GM18873 (cell line): ENCODE data around the gene SHH.

Source experiments
- ATAC-seq: cut with Tn5 transposase; IDR thresholded peaks from one replicate; pipeline ENCODE4 v1.9.1; 2021; ENCODE audit warnings: mild to moderate bottlenecking, moderate library complexity, moderate number of reproducible peaks; ENCODE audit not compliant: unreplicated experiment, low FRiP score

The SHH gene

GRCh38 chr7:155795401-155795800 is 16.9 kb downstream of the SHH start:
- no peak for ATAC-seq

DNA sequence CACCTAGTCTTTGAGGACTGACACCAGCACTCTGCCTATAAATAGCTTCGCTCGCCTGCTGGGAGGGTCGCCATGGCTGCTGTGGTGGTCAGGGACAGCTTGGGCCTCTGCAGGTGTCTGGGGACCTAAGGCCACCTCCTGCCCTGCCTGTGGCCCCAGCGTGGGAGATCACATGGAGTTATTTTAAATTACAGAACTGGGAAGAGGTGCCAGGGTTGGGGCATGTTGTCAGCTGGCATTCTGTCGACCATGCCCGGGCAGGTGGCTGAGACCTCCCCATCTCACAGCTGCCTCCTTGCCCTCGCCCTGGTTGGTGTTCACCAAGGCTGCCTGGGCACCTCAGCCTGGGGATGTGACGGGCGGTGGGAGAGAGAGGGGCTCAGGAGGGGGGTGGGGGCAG is 18.1 kb downstream of the SHH start:
- no peak for ATAC-seq

DNA sequence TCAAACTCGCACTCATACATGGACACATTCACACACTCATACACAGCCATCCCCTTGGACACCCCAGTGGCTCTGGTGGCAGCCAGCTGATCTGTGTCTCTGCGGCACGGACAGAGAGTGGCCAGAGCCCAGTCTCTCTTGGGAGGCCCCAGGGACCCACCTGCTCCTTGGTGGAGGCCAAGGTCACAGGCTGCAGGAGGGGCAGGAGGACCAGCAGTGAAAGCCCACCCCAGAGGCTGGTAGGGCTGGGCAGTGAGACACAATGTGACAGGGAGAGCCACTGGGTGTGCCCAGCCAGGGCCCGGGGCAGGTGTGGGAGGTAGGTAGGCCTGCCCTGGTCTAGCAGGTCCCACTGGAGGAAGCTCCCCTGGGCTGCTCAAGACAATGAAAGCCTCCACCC is 18.5 kb downstream of the SHH start:
- no peak for ATAC-seq

- no peak for ATAC-seq
Measured at GRCh38 chr7:155792999-155793560, 19.2 kb downstream of the SHH start.

GRCh38 chr7:155792315-155792960 is 19.8 kb downstream of the SHH start:
- no peak for ATAC-seq

DNA sequence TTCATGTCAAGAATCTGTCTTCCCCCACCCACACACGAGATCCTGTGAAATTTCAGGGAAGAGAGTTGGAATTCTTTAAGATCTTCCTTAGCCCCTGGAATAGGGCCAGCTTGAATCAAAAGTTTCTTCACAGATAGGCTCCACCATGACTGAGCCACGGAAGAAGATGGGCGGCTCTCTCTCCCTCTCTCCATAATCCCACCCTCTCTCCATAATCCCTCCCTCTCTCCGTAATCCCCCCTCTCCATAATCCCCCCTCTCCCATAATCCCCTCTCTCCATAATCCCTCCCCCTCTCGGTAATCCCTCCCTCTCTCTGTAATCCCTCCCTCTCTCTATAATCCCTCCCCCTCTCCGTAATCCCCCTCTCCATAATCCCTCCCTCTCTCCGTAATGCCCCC is 20.4 kb downstream of the SHH start:
- no peak for ATAC-seq

DNA sequence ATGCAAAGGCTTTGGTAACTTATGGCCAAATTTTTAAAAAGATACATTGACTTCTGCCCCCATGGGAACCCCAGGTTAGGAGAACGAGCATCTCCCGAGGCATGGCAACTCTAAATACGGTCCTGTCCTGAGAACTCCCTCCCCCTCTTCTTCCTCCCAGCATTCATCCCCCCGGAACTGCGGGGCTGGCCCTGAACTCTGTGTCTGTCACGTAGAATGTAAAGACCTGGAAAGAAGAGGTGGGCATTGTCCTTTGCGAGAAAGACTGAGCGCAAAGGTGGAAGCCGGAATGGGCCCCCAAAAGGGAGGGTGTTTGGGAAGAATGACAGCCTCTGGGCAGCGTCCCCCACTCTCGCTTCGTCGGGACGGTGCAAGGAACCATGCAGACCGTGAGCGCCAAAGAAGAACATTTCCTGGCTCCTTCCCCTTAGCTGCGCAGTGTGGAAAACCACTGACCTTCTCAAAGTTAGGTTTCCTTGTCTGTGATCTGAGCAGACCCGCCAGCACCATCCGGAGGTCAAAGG is 21.0 kb downstream of the SHH start:
- no peak for ATAC-seq

GRCh38 chr7:155790666-155791065 is 21.6 kb downstream of the SHH start:
- ATAC-seq, result no peak

DNA sequence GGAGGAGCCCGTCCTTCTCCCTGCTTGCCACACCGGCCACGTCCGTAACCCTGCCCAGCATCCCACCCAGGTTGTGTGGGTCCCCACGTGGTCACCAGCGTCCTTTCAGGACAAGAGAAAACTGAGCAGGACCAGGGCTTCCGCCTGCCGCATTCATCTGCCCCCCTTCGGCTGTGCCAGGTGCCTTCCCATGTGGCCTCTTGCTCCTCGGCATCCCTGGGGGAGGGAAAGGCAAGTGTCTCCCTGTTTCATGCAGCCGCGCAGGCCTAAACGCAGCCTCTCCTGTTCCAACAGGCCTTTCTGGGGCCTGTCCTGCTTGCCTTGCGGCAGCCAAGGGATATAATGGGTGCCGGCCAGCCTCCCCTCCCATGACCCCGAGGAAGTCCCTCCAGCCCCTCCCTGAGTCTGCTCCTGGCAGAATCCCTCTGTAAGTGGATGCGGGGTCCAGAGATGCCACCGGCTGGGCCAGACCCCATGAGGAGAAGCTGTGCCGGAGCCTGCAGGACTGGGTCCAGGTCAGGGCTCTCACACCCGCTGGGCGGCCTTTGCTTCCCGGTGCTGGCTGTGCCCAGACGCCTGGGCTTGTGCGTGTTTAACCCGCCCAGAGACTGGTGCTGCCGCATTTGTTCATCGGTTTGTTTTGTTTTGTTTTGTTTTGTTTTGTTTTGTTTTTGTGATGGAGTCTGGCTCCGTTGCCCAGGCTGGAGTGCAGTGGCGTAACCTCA is 23.1 kb downstream of the SHH start:
- no peak for ATAC-seq

DNA sequence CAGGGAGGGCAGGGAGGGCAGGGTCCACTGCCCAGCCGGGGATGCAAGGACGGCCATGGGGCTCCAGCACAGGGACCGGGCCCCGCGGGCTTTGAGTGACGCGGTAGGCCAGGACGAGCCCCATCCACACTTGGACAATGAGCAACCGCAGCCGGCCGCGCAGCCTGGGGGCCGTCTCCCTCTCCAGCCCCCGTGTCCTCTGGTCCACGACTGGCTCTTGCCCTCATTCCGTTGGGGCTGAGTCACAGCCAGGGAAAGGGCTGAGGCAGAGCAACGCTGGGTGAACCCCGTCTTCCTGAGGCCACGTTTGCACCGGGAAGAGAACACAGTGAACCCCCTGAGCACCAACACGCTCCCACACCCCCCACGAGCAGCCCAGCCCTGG is 23.7 kb downstream of the SHH start:
- ATAC-seq, result no peak

- ATAC-seq, result no peak
Measured at GRCh38 chr7:155787171-155787851, 25.0 kb downstream of the SHH start.

- no peak for ATAC-seq
Measured at GRCh38 chr7:155786491-155786890, 25.8 kb downstream of the SHH start.

GRCh38 chr7:155785536-155785935 is 26.7 kb downstream of the SHH start:
- no peak for ATAC-seq

GRCh38 chr7:155782466-155782865 is 29.8 kb downstream of the SHH start:
- no peak for ATAC-seq

GRCh38 chr7:155781433-155781832 is 30.8 kb downstream of the SHH start:
- no peak for ATAC-seq

- no peak for ATAC-seq
Measured at GRCh38 chr7:155780884-155781283, 31.4 kb downstream of the SHH start.

- no peak for ATAC-seq
Measured at GRCh38 chr7:155778349-155778748, 33.9 kb downstream of the SHH start.

DNA sequence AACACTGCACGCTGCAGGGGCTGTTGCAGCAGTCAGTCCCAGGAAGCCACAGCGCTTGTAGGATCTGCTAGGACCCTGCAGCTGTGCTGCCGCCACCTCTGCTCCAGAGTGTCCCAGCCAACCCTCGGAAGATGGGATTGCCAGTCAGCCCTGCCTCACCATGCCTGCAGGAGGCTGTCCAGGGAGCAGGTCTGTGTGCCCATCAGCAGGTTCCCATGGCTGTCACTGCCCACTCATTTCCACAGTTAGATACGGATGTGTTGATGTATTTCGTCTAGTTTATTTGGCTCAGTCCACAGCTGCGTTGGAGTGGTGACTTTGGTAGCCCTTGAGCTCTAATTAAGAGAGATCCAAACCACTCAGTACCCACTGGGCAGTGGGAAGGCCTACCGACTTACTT is 35.7 kb downstream of the SHH start:
- no peak for ATAC-seq

DNA sequence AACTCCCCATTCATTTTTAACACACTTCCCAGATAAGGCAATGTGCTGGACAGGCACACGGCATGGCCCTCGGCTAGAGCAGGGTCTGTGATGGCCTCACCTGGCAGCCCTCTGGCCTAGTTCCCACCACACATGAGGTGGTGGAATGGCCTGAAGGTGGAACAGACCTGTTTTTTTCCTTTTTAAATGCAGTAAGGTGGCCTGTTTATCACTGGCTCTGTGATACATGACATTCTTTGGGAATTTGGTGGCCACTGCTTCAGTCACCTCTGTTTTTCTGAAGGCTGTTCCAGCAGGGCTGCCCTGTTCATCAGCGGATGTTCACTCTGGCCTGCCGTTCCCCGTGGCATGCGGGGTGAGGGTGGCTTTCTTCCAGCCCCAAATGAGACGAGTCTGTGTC is 36.6 kb downstream of the SHH start:
- ATAC-seq, result no peak

- no peak for ATAC-seq
Measured at GRCh38 chr7:155774947-155775346, 37.3 kb downstream of the SHH start.

- no peak for ATAC-seq
Measured at GRCh38 chr7:155773531-155773930, 38.7 kb downstream of the SHH start.
